Frontal cortex (tissue), 4 donors: Measurements from ENCODE around the gene PPP1R37. TPM values are rescaled to one million over a fixed set of nuclear protein-coding genes. Genes with fewer than 3 reads are reported as not detected.
A peak's percentile ranks its signal among the peaks of the same experiment; 100 is the strongest.

Experiments used
- DNase-seq, 2 donors: peaks; one replicate each; pipeline ENCODE4 v3.0.0; 2012; ENCODE audit warnings: low spot score in 2 of 2
- FAIRE-seq: peaks from 2 replicates; lab custom pipeline; 2012; peaks lifted over from hg19 to GRCh38; lab: Jason Lieb, UNC
- total RNA-seq: library from RNA; depleted of rRNA; stranded (reverse); fragments of >200 nt; gene quantifications from one replicate; pipeline ENCODE4 v1.2.3, GENCODE V29; 2014
- donor health status: control.
- donor health status: control.
- donor health status: control.

PPP1R37 gene
- total RNA-seq, 1 donor from 2014 or later: 24.1 TPM

GRCh38 chr19:45130888-45131615 is 38.1 kb downstream of the PPP1R37 start:
- DNase-seq (no peak), FAIRE-seq (no peak)

DNA sequence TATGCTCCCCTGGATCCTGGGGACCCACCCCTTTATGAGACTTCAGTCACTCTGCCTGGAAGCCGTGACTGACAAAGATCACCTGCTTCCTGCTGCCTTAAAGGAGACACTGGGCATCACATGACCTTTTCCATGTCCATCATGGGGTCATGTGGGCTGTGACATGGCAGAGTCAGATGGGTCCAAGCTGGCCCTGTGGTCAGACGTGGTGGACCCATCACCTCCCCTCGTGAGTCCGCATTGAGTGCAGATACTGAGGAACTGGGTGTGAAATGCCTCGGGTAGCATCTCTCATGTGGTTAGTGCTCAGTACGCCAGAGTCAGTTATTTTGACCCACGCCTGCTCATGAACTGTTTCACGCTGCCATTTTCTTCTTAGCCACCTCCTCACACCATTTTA is 40.7 kb downstream of the PPP1R37 start:
- FAIRE-seq: no peak

GRCh38 chr19:45135176-45135885 is 42.4 kb downstream of the PPP1R37 start:
- no peak for DNase-seq
- no peak for FAIRE-seq

More for the DNA sequence above, 40.7 kb downstream of the PPP1R37 start:
- DNase-seq: no peak

DNA sequence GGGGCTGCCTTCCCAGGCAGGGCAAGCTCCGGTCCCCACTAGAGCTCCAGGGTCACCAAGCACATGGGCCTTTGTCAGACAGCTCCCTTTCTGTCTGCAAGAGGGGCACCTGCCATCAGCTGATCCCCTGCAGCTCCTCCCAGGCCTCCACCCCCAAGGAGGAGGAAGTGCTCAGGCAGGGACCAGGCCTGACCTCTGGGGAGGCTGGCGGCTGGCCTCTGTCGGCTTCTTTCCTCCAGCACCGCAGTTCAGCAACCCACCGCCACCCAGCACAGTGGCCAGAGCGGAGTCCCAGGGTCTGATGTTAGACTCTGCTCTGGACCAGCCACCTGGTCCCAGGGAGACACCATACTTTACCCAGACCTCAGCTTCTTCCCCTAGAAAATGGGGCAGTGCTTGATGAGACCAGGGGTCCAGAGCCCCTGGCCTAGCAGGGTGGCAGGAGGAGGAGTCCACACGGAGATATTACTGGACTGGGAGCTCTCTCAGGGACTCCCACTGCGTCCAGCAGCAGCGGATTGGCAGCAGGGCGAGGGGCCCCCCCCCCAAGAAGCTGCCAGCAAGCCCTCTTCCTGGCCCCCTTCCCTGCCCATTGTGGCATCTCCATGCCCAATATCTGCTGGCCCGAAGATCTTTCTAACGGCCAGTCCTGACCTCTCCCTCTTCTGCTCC is 43.7 kb downstream of the PPP1R37 start:
- peak in 1 of 2 donors; percentile 22 for DNase-seq
- FAIRE-seq: no peak

DNA sequence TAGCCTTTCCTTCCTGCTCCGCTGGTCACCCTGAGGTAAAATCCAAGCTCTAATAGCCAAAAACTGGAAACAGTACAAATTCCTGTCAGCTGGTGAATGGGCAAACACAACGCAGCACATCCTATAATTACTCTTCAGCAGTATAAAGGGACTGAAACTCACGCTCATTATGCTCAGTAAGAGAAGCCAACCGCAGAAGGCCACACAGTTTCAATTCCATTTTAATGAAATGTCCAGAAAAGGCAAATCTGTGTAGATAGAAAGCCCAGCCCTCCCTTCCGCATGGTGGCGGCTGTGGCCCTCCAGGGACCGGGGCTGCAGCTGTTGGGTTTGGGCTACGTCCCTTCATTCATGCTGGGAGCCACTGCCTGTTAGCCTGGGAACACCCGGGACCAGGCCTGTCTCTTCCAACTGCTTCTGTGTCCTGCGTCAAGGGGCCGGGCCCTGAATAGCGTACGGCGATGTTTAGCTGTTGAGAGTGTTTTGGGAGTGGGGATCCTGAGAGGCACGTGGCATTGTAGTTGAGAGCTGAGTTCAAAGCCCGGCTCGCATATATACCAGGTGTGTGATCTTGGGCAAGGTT is 44.3 kb downstream of the PPP1R37 start:
- FAIRE-seq (no peak), DNase-seq (peak in 1 of 2 donors; percentile 55)

- no peak for DNase-seq
- FAIRE-seq: no peak
Measured at GRCh38 chr19:45138303-45138751, 45.3 kb downstream of the PPP1R37 start.

- FAIRE-seq: no peak
Measured at GRCh38 chr19:45139286-45140143, 46.5 kb downstream of the PPP1R37 start.

GRCh38 chr19:45140144-45140503 is 47.1 kb downstream of the PPP1R37 start:
- DNase-seq: no peak
- FAIRE-seq: no peak

More at GRCh38 chr19:45139286-45140143, 46.5 kb downstream of the PPP1R37 start:
- DNase-seq: peak in 1 of 2 donors; percentile 17

GRCh38 chr19:45140533-45140932 is 47.6 kb downstream of the PPP1R37 start:
- FAIRE-seq (no peak), DNase-seq (peak in 1 of 2 donors; percentile 19)

DNA sequence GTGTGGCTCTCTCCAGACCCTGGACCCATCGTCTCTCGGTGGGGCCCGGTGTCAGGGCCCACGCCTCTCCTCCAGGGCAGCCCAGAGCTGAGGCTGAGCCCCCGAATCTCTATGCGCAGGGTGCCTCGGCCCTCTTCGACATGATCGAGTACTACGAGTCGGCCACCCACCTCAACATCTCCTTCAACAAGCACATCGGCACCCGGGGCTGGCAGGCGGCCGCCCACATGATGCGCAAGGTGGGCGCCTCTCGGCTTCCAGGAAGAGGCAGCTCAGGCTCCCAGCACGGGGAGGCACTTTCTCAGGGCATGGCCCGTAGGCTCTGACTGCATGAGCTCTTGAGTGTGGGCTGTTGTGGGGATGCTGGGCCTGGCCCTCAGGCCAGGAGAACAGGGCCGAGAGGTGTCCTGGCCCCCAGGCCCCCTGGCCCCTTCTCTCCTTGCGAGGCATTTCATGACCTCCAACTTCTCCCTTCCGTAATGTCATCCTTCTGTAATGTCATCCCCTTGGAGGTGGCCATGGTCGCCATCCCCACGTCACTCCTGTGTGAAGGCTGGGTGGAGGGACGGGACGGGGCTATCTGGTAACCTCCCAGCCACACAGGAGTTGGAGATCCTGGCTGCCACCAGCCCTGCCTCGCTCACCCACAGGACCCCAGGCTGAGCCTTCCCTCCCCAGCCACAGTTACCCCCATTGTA is 48.4 kb downstream of the PPP1R37 start:
- DNase-seq (peak in 1 of 2 donors; percentile 19), FAIRE-seq (no peak)

DNA sequence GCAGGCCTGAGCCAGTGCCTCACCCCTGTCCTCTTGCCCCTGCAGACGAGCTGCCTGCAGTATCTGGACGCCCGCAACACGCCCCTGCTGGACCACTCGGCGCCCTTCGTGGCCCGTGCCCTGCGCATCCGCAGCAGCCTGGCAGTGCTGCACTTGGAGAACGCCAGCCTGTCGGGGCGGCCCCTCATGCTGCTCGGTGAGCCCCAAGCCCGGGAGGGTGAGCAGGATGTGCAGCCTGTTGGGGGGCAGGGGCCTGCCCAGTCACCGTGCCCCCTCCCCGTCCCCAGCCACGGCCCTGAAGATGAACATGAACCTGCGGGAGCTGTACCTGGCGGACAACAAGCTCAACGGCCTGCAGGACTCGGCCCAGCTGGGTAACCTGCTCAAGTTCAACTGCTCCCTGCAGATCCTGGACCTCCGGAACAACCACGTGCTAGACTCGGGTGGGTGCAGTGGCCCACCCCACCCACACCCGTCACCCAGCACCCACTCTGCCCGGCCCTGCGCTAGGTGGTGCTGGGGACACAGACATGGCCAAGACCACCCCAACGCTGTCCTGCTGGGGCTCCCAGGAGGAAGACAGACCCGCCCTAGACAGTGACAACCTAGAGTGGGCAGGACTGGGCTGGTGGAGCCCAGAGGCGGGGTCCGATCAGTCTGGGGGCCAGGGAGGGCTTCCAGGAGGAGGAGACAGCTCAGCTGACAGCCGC is 49.2 kb downstream of the PPP1R37 start:
- FAIRE-seq: no peak

GRCh38 chr19:45142726-45143110 is 49.7 kb downstream of the PPP1R37 start:
- FAIRE-seq: no peak

More for the DNA sequence above, 49.2 kb downstream of the PPP1R37 start:
- peak in 1 of 2 donors; percentile 37 for DNase-seq

GRCh38 chr19:45144431-45145269 is 51.7 kb downstream of the PPP1R37 start:
- DNase-seq: peak in 1 of 2 donors; percentile 19
- no peak for FAIRE-seq

More at GRCh38 chr19:45142726-45143110, 49.7 kb downstream of the PPP1R37 start:
- peak in 1 of 2 donors; percentile 45 for DNase-seq

- DNase-seq (peak in 1 of 2 donors; percentile 27), FAIRE-seq (no peak)
Measured at GRCh38 chr19:45145270-45146189, 52.6 kb downstream of the PPP1R37 start.

DNA sequence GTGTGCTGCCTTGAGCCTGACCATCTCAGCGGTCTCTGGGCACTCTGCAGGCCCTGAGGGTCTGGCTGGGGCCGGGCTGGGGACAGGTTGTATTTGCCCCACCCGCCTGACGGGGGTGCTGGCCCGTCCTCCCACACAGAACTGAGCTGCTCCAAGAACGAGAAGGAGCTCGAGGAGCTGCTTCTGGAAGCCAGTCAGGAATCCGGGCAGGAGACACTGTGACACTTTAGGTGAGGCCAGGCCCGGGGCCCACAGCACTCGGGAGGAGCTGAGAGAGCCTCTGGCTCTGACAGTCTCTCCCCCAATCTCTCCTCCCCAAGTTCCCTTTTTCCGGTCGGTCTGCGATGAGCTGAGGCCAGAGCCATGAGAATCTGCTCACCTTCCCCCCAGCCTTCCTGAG is 53.3 kb downstream of the PPP1R37 start:
- DNase-seq (peak in 1 of 2 donors; percentile 17), FAIRE-seq (no peak)

- FAIRE-seq: no peak
- no peak for DNase-seq
Measured at GRCh38 chr19:45146741-45147205, 53.8 kb downstream of the PPP1R37 start.
